GM21529 (cell line): Measurements from ENCODE around the gene PLN.

Experiments
- ATAC-seq: cut with Tn5 transposase; IDR thresholded peaks from one replicate; pipeline ENCODE4 v1.9.1; 2021; ENCODE audit not compliant: unreplicated experiment

The PLN gene

GRCh38 chr6:118548136-118548535 is at the start of gene PLN:
Gene PLN, plus strand, starts transcription at chr6:118548296. Its CDS starts 10,626 bp downstream, at chr6:118558922.
- no peak for ATAC-seq

DNA sequence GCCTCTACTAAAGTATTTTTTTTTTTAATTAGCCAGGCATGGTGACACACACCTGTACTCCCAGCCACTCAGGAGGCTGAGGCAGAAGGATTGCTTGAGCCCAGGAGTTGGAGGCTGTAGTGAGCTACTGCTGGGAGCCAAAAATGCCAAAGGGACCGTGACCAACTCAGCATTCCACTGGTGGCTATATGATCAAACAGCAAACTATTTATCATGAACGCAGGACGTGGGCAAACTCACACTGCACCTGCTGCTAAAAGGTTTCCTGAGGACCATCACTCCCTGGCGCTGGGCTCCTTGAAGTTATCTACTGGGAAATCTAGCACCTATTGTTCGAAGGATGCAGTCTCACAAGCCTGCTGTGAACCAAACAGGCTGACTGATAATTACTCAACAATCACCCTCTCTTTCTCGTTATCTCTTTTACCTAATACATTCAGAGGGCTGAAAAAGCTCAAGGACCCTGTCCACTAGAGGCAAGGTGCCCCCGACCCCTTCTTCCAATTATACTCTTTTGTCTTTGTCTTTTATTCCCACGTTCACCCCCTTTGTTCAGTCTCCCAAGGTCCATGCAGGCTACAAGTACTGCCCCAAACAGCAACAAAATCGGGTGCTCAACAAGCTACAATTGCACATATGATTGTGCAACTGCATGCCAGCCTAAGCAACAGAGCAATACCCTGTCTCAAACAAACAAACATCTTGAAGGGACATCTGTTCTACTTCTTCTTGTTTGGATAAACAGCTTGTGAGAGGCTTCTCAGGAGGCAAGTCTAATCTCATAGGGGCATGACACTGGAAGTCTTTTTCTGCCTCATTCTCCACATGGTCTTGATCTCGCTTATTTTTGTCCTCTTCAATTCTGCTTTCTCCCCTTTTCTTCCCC is 47.7 kb upstream of the PLN start:
- no peak for ATAC-seq

DNA sequence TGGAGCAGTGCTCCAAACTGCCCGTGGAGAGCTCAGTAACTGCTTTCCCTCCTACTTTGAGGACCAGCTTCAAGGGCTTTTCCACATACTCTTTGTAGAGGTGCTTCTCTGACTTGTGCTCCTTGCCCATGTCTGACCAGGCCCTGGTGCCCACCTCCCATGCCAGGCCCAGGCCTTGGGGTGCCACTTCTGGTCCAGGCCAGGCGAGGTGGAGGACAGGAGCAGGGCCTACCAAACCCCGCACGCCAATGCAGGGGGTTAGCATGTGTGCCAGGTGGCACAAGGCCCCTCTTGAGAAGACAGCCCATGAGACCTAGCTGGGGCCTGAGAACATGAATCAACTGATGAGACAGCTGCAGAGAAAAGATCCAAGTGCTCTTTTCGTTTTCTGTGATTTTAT is 47.0 kb upstream of the PLN start:
- ATAC-seq: no peak

- no peak for ATAC-seq
Measured at GRCh38 chr6:118501765-118502164, 46.3 kb upstream of the PLN start.

DNA sequence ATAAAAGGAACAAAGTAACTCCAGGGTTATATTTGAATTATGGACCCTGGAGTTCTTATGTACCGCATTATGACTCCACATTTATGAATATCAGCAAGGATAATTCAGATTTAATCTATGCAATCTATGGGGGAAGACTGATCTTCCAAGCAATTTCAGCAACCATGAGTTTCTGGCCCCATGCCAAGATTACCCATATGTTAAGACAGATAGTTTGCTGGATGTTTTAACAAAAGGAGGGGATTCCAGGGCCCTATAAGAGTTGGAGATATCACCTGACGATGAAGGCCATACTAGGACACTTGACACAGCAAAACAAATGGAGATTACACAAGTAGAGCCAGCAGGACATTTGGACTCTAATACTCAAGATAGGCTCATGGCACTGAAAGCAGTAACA is 45.9 kb upstream of the PLN start:
- no peak for ATAC-seq

GRCh38 chr6:118504611-118505010 is 43.5 kb upstream of the PLN start:
- ATAC-seq: no peak

DNA sequence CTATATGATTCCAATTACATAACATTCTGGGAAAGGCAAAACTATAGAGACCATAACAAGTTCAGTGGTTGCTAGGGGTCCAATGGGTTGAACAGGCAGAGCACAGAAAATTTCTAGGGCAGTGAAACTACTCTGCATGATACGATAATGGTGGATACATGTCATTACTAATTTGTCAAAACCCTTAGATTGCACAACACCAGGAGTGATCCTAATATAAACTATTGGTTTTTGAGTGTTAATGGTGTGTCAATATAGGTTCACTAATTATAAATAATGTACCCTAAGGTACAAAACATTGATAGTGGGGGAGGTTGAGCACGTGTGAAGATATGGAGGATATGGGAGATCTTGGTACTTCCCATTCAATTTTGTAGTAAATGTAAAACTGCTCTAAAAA is 42.4 kb upstream of the PLN start:
- no peak for ATAC-seq

GRCh38 chr6:118506071-118506638 is 41.9 kb upstream of the PLN start:
- no peak for ATAC-seq

DNA sequence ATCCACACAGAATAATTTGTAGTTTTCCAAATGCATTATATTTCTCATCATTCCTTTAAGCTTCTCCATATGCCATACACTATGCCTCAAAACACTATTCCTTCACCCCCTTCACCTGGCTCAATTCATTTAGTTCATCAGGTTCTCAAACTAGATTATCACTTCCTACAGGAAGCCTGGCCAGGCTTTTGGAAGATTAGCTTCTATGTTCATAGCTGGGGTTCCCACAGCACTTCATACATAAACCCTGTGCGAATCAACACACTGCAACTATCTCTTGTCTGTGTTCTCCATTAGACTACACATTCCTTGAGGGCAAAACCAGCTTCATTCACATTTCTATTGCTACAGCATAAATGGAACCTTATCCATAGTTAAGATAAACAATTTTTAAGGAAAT is 40.5 kb upstream of the PLN start:
- ATAC-seq: no peak

DNA sequence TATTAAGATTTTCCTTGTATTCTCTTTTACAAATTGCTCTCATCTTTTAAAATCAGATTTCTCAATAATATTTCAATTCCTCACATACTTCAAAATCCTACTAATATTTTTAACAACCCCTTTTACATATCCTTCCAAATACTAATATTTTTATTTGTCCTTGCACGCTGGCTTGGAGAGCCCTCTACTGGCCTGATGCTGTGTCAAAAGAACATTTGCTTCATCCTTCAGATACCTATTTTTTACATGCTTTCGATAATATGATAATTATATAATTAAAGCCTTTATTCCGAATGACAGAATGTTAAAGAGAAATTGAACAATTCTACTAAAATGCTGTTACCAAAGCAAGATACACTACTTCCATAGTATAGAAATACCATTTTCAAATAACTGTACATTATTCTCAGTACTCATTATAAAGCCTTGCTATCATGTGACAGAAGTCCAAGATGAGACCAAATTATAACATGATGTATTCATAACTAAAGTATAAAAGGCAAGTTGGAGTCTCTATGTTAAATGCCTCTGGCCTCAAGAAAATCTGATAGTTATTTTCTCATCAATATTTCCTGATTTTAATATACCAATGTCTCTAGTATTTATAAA is 39.0 kb upstream of the PLN start:
- no peak for ATAC-seq

GRCh38 chr6:118511930-118512715 is 36.0 kb upstream of the PLN start:
- no peak for ATAC-seq

DNA sequence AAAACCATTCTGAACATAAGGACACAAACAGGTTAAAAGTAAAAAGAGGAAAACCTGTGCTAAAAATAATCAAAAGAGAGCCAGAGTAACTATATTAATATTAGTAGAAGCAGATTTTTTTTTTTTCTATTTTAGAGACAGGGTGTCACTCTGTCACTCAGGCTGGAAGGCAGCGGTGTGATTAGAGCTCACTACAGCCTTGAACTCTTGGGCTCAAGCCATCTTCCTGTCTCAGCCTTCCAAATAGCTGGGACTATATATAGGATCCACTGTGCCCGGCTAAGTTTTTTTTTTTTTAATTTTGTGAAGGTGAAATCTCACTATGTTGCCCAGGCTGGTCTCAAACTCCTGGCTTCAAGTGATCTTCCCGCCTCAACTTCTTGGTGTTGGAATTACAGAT is 33.4 kb upstream of the PLN start:
- ATAC-seq: no peak

- ATAC-seq: no peak
Measured at GRCh38 chr6:118522422-118522821, 25.7 kb upstream of the PLN start.

- peak; percentile 80 for ATAC-seq
Measured at GRCh38 chr6:118523216-118523615, 24.9 kb upstream of the PLN start.

DNA sequence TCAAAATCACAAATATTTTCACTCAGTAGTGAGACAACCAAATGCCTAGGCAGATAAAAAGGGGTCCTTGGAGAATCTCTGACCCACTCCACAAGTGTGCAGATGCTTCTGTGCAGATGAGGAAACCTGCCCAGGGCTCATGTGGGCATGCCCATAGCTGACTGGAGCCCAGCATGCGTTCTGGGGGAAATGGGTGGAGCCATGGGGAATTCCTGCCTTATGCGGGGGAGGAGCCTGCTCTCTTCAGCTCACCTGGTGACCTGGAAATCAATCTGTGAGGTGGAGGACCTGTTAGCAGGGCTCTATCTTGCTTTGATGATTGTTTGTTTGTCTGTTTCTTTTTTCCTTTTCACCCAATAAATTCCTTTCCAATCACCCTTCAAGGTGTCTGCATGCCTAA is 23.4 kb upstream of the PLN start:
- no peak for ATAC-seq

DNA sequence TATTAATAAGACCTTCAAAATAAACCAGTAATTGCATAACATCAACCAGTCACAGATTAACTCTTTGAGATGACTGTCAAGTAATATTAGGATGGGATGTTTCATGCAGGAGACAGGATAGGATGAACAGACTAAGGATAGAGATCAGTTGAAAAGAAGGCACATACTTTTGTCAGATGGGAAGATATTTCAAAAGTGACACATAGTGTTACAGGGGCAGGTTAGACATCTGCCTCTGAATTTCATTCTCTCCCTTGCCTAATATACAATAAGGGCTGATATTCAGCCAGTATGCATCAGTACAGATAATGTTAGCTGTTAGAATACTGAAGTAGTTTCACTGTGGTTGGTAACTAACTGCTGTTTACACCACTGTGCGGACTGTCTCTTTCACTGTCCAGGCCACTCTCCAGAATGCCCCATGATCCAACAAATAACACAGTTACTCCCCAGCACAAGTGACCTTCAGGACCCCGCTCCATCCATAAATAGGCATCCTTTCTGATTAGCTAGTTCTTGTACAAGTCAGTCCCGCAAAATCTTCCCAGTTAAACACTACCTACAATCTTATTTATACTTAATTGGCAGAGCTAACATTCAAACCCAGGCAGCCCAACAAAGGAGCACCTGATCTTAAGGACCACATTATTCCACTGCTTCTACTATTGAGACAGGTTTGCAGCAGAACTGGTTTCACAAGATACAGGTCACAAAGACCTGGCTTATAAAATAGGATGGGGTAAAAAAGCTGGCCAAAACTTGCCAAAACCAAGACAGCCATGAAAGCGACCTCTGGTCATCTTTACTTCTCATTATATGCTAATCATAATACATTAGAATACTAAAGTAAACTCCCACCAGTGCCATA is 21.9 kb upstream of the PLN start:
- ATAC-seq: no peak

- ATAC-seq: no peak
Measured at GRCh38 chr6:118528129-118528528, 20.0 kb upstream of the PLN start.

GRCh38 chr6:118529756-118530155 is 18.3 kb upstream of the PLN start:
- ATAC-seq: no peak

DNA sequence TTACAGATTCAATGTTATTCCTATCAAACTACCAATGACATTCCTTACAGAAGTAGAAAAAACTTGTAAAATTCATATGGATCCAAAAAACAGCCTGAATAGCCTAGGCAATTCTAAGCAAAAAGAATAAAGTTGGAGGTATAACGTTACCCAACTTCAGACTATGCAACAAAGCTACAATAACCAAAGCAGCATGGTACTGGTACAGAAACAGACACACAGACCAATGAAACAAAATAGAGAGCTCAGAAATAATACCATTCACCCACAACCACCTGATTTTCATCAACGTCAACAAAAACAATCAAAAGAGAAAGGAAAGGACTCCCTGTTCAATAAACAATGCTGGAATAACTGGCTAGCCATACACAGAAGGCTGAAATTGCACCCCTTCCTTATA is 17.2 kb upstream of the PLN start:
- ATAC-seq: no peak

DNA sequence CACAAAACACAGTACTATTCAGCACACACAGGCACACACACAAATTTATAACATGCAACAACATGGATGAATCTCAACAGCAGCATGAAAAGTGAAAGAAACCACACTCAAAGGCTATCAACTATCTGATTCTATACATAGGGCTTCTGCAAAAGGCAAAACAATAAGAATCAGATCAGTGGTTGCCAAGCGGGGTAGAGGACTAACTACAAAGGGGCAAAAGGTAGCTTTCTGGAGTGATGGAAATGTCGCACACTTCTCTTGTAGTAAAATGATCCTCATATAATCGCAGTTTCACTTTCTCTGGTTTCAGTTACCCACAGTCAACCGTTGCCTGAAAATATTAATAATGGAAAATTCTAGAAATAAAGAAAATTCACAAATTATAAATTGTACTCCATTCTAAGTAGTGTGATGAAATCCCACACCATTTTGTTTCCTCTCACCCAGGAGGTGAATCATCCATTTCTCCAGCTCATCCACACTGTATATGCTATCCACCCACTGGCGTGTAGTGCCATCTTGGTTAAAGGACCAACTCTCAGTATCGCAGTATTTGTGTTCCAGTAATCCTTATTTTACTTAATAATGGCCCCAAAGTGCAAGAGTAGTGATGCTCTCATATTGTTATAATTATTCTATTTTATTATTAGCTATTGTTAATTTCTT is 12.8 kb upstream of the PLN start:
- ATAC-seq: no peak
